Stimulated activated CD8-positive, alpha-beta memory T cell treated with anti-CD3 and anti-CD28 coated beads, Interleukin-12 subunit alpha, Interleukin-12 subunit beta, amount 100 ng/mL, for 24 hours (primary cell): ENCODE measurements around the gene ORM2.

Experiments
- DNase-seq: peaks from one replicate; pipeline ENCODE4 v3.0.0-alpha.2; 2020; ENCODE audit errors: extremely low read depth

The ORM2 gene

GRCh38 chr9:114294664-114295063, 35.0 kb upstream of the ORM2 start:
- no peak for DNase-seq

- no peak for DNase-seq
These were observed 33.3 kb upstream of the ORM2 start for GRCh38 chr9:114296338-114296737.

GRCh38 chr9:114299286-114300152, 30.1 kb upstream of the ORM2 start:
- DNase-seq, result no peak

- no peak for DNase-seq
These were observed 29.4 kb upstream of the ORM2 start for GRCh38 chr9:114300153-114300845.

GRCh38 chr9:114300846-114301797, 28.5 kb upstream of the ORM2 start:
- DNase-seq, result no peak

GRCh38 chr9:114301798-114302565, 27.7 kb upstream of the ORM2 start:
- DNase-seq, result no peak

- no peak for DNase-seq
These were observed 26.9 kb upstream of the ORM2 start for GRCh38 chr9:114302727-114303126.

- DNase-seq, result no peak
These were observed 26.1 kb upstream of the ORM2 start for GRCh38 chr9:114303571-114303970.

GRCh38 chr9:114303977-114304376, 25.7 kb upstream of the ORM2 start:
- no peak for DNase-seq

- DNase-seq, result no peak
These were observed 25.1 kb upstream of the ORM2 start for GRCh38 chr9:114304416-114305188.

- DNase-seq, result no peak
These were observed 21.8 kb upstream of the ORM2 start for GRCh38 chr9:114307899-114308267.

GRCh38 chr9:114308361-114308950, 21.2 kb upstream of the ORM2 start:
- no peak for DNase-seq

- no peak for DNase-seq
These were observed 20.6 kb upstream of the ORM2 start for GRCh38 chr9:114309096-114309495.

GRCh38 chr9:114310471-114311450, 18.9 kb upstream of the ORM2 start:
- DNase-seq, result no peak

GRCh38 chr9:114311571-114312512, 17.8 kb upstream of the ORM2 start:
- no peak for DNase-seq

- DNase-seq, result no peak
These were observed 17.2 kb upstream of the ORM2 start for GRCh38 chr9:114312513-114312875.

GRCh38 chr9:114313186-114313585, 16.5 kb upstream of the ORM2 start:
- no peak for DNase-seq
